NCI-H2107 treated with DMSO at 0.1 percent for 48 hours (cell line): ENCODE measurements around the gene SPTBN5.

Source experiments
- DNase-seq: peaks from one replicate; lab custom pipeline; 2025; ENCODE audit not compliant: unreplicated experiment; lab: John Stamatoyannopoulos, UW

Gene SPTBN5

DNA sequence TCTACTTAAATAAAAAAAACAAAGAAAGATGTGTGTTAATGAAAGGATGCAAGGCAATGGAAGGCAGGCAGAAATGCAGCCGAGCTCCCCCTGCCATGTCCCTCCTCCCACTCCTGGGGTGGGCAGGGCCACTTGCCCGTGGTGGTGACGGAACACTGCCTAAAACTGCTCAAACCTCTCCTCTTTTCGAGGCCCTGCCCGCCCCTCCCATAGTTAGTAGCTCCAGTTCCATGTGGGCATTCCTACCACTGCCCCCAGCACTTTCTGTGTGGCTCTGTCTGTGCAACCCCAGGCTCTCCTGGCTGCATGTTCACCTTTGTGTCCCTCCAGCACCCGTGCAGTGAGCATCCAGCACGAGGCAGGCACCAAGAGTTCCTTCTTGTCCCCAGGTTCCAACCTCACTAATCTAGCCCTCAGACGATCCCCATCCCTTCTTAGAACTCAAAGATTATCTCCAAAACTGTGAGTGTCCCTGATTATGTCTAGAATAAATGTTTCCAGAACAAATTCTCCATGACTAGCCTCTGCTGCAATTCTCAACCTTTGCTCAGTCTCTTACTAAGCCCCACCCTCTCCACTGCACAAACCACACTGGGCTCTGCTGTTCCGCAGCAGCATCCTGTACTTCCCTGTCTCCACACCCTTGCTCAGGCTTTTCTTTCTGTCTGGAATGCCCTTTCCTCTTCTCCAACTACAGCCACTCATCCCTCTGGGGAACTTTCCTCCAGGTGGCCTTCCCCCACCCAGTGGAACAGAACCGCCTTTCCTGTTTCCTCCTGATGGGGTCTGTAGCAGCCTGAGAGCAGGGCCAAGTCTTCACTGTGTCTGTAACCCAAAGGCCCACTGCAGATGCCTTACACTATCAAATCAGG, 32.6 kb upstream of the SPTBN5 start:
- no peak for DNase-seq

DNA sequence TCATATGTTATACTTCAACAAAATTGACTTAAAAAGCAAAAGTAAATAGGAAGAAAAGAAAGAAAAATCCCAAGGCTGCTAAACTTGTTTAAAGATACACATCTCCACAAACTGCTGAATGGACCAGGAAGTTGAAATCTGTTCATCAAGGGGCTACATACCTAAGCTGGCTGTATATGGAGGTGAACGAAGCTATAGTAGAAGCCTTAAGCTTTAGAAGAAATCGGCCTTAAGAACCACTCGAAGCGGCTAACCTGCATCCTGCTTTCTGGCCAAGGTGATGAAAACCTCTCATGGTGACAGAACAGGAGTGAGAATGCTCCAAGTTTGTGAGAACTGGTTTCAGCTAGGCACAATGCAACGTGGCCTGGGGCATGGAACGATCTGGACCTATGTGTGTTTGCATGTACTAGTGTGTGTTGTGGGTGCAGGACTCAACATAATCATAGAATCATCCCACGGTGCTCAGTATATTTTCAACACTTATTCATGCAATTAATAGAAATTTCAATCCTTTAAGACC, 31.3 kb upstream of the SPTBN5 start:
- no peak for DNase-seq

DNA sequence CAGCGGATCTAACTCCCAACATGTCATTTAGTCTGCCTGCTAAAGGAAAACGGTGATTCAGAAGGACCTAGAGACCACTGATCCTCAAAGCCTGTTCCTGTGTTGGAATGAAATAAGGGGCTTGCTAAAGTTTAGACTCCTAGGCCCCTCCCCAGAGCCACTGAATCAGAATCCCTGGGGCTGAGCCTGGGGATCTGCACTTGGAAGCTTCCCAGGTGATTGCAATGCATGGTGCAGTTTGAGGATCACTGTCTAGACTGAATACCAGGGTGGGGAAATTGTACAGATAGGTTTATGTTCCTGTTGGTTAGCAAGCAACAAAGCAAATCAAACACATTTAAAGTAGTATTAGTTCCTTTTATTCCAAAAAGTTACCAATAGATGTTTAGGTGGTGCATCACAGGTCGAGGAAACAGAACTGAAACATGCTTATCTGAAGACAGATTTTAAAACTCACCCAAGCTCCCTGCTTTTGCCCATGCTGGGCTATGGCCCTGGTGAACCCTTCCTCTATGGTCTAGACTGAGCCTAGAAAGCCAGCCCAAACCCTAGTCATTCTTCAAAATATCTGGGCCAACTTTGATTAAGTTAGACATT, 29.6 kb upstream of the SPTBN5 start:
- no peak for DNase-seq

DNA sequence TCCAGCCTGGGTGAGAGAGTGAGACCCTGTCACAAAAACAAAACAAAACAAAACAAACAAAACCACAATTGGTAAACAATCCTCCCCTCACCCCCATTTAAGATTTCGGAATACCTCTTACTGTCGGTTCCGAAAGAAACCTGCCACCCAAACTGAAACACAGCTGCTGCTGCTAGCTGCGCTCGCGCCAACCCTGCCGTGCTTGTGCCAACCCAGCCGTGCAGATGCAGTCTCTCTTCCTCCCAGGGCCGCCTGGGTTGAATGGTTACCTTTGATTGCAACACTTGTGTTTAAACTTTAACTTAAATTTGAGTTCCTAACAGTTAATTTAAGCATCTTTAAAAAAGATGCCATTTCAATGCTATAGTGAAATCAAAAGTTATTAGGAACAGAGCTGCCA, 28.5 kb upstream of the SPTBN5 start:
- DNase-seq = no peak

DNA sequence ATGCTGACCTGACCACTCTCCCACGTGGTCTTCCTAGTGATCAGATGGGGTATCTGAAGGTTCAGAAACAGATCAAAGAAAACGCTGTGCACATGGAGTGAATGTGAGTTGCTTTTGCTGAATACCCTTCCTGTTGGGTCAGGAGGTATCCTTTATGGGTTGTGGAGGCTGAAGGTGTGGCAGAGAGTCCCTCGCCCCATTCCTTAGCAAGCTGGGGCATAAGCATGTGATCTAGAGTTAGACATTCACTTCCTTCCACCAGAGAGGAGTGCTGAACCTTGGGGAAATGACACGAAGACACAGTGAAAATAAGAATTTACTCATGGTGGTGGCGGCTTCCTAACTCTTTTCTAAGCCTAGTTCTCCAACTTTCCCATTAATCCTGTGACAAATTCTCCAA, 27.8 kb upstream of the SPTBN5 start:
- no peak for DNase-seq

DNA sequence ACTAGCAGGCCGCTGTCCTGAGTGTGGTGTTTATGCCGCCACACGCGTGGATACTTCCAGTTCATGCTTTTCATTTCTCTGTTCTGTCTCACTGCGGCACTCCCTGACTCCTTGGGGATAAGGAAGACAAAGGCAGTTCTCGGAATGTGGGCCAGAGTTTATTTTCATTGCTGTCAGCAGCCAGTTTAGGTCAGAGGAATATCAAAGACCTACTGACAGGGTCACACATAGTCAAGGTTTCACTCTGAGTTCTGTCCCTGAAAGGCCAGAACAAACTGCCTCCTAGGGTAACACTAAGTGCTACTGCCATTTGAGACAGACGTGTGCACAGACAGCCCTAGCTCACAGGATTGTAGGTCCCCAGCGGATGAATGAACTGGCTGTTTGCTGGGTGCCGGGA, 27.3 kb upstream of the SPTBN5 start:
- DNase-seq = no peak

DNA sequence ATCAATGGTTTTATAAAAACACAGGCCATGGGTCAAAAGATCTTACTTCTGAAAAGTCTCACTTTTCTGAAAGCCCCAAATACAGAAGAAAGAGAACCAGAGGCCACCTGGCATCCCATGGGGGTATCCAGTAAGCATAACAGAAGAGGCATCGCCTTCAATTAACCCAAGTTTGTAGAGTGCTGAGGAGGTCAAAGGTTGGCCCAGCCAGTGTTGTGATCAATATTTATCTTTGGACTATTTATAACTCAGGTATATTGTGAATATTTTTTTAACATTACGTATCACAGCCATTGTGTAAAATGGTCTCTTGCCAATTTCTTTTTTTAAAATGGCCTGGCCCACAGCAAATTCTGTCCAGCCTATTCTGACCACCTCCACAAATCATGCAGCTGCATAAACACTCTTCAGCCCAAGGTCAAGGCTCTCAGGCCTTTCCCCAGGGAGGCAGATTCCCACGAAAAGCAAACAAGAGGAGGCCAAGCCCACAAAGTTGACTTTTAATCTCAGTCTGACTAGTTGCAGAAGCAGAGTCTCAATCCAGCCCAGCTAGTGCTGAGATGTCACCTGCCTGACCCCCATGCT, 26.2 kb upstream of the SPTBN5 start:
- DNase-seq = no peak

DNA sequence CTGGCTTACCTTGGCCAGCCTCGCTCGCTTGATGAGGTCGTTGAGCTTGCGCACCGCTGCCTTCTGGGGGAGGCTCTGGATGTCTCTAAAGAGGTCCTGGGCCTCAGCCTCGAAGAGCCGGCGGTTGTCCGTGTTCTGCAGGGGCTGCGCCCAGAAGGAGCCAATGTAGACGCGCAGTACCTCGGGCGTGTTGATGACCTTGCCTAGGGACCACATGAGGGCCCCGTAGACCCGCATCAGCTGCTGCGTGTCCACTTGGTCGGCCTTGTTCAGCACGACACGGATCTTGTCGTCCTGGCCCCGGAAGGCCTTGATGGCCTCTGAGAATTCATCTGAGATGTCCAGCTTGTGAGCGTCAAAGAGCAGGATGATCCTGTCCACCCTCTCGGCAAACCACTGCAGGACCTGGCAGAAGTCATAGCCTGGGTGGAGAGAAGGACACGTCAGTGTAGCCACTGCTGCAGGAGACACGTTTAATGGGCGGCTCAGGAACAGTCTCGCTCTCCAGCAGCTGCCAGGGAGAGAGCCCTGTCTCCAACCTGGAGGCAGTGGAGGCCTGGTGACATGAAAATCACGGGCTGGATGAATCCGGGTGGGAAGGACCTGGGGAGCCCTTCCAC, 25.5 kb upstream of the SPTBN5 start:
- no peak for DNase-seq

DNA sequence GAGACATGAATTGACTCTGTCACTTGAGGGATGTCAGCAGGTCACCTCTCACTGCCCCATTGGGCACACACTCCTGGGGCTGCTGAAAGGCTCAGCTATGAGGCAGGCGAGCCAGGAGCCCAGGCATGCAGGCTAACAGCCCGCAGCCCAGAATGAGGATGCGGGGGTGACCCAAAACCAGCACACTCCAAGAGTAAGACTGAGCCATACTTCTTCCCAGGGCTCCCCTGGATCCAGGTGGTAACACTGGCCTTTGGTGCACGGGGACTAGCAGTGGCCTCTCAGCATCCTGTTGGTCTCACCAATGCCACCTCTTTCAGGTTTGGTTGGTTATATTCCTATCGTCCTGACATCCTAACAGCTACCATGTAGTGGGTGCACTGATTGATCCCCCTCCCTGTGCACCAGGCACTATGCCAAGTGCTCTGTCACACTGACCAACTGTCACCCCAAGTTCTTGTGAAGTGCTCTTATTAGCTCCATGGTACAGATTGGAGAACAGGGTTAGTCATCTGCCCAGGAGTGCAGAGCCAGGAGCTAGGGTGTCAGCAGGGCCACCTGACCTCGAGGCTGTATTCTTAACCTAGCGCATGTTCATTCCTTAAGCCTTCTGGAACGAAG, 24.8 kb upstream of the SPTBN5 start:
- DNase-seq = no peak

DNA sequence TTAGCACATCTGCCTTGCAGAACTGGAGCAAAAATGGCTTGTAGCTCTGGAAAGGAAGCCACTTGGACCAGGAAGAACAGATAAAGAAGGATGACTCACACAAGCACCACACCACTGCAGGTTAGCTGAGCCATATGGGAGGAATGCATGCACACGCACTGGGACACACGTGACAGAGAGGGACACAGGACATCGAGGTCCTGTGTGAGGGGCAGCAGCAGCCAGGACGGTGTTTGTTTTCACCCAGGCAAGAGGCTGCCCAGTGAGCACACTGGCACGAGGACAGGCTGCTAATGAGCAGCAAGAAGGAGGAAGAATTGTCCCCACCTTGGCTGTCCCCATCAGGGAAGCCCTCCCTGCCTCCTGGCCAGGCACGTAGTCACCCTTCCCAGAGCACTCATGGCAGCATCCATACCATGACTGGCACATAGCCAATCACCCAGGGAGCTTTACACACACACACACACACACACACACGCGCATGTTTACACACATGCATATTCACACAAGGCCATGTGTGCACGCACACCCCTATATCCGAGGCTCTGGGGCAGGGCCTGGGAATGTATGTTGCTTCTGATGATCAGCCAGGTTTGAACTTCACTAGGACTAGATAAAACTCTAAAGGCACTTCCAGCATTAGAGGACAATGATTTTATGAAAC, 24.0 kb upstream of the SPTBN5 start:
- no peak for DNase-seq

DNA sequence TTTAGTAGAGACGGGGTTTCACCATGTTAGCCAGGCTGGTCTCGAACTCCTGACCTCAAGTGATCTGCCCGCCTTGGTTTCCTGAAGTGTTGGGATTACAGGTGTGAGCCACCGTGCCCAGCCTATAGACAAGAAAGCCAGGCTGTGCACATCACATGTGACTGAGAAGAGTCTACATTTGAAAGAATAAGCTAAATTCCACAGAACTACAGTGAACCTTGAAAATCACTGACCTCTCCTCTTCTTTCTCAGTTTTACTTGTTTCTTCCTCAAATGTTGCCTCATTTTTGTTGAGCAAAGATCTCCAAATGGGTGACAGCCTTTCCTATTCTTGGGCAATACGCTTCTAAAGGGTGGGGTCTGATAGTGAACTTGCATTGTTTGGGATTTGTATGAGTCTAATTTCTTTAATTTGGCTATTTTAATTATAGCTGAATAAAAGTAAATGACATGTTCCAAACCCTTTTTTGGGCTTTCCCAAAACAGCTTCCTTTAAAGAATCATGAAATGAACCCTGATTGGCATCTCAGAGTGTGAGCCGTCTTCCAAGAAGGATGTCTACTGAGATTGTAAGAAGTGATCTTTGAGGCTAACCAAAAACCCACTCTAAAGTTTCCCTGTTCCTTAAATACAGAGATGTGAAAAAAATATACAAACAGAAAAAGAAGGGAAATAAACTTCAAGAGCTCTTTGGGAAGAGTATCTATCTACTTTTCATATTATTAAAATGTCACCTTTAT, 21.6 kb upstream of the SPTBN5 start:
- no peak for DNase-seq

DNA sequence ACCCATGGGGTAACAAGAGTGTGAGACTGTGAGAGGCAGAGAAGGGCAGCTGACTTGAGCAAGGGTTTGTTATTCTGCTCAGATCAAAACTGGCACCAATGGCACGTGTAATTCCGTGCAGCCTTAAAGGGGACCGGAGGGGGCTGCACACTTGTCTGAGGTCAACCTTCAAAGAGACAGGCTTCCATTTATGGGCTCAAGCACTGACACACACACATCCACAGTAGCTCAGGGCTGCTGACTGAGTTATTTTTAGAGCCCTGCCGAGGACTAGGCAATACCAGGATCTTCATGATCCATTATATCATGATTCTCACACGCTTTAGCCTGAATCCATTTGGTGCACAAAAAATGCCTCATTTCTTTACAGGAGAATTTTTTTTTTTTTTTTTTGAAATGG, 20.6 kb upstream of the SPTBN5 start:
- DNase-seq = no peak

DNA sequence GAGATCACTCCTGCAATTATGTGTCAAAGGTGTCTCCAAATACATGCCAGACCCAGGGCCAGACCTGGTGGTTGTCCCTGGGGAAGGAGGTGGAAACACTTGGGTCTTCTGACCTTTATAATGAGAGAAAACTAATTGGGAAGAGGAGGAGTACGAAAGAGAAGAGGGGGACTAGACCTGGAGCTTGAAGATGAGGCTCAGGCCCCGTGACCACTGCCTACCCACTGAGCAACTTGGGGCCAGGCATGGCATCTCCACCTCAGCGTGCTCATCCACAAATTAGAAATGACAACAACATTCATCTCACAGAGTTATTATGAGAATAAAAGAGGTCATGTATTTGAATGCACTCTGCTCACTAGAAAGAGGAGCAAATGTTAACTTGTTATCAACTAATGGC, 19.4 kb upstream of the SPTBN5 start:
- no peak for DNase-seq

DNA sequence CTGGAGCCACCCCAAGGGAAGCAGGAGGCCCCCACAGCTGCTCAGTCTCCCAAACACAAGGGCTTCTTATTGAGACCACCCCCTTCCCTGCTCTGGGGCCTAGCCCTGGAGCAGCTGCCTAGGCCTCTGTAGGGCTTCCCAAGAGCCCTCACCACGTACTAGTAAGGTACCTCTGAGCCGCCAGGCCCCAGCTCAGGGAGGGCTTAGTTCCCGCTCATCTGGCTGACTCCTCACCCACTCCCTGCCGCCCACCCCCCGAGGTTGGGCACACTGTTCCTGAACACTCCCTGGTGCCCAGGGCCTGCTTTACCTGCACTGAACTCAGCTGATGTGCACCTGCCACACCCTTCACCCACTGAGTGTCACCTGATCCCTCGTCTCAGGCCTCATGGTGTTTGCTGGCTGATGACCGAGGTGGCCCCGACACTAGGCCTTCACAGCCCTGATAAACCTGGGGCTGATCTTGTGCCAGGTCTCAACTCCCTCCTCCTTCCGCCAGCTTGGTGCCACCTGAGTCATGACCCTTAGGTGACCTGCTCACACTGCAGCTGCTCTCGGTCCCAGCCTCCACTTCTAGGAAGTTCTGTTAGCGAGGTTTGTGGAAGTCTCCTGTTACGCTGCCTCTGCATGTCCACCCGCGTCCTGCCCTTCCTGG, 18.0 kb upstream of the SPTBN5 start:
- DNase-seq = peak; percentile 4

DNA sequence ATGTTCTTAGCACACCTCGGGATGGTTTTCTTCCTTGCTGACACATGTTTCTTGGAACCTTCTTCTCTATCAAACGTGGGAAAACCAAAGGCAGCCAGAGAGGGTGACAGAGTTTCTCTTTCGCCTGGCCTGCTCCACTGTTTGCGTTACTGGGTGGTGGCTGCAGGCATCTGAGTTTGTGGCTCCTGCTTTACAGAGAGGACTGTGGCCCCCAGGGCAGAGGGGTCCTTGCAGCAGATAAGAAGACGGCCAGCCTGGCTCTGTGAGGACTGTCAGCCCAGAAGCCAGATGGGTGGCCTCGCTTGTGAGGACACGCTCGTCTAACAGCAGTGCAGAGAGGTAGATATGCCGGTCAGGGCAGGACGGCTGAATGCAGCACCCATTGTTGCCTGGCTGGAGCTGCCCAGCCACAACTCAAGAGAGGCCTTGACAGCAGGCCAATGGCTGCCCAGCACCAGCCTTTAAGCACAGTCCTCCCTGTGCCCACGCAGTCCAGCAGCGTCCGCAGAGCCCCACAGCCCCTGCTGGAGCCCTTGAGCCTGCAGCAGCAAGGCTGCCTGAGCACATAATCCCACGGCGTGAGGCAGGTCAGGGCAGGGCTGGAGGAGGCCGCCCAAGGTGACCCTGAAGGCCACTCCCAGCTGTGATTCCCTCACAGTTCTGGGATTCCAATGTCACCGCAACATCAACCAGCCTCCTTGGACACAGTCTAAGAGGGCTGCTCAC, 15.0 kb upstream of the SPTBN5 start:
- no peak for DNase-seq

DNA sequence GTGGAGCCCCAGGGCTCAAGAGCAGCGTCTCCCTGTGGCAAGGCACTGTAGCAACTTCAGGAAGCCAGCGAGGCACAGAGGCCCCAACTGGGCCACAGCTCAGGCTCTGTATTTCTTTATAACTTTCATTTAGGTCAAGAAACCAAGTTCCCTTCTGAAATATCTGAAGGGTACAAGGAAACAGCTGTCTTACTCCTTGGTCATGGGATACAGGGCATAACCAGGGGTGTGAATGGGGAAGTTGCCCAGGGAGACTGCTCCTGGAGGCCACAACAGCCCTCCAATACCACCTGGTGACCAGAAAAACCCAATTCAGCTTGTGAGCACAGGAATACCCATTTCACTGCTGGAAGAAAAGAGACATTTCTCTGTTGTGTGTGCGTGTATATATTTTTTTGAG, 13.3 kb upstream of the SPTBN5 start:
- DNase-seq = no peak

DNA sequence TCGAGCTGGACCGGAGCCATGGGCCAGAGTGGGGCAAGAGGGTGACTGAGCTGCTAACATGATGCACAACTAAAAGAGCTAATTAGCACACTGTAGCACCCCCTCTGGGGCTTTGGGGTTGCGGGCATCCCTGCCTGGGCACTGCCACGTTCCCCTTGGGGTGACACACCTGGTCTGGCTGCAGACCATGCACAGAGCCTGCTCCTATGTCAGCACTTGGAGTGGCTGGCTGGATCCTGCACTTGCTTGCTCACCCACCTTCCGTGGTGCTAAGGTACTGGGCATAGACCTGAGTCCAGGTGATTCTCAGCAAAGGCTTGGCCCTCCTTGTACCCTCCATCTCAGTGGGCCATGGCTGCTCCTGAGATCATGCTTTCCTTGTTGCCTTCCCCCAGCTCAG, 12.8 kb upstream of the SPTBN5 start:
- DNase-seq = no peak

DNA sequence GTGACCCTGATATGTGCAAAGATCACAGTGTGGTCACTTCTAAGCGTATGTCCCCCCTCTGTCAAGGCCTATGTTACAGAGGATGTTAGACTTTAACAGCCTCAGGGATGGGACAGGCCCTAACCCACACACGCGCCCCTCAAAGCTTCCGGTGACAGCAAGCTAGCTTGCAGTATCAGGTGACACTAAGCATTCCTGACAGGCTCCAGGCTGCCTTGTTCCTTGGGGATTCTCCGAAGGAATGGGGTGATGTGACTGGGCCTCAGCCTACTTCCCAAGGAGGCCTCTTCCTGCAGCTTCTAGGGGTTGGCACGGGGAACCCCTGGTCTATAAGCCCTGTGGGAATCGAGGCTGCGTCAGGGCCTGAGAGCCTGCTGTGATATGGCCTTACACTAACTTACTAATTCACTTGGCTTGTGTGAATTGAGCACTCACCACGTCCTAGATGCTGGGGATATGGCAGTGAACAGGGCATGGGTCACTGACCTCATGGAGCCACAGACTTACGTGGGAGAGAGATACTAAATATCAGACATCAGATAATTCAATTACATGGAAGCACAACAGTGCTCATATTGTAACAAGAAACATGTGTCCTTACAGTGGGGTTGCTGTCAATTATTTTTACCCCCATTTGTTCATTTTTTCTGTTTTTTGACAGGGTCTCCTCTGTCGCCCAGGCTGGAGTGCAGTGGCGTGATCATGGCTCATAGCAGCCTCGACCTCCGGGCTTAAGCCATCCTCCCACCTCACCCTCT, 11.4 kb upstream of the SPTBN5 start:
- DNase-seq = no peak
